ENCODE measurements around the gene OR6T1. TPM values are rescaled to one million over a fixed set of nuclear protein-coding genes. Genes with fewer than 3 reads are reported as not detected.

Gene OR6T1
- polyA plus RNA-seq, 2 of the 4 experiments (the other 2 are of a cell fraction) = not detected

DNA sequence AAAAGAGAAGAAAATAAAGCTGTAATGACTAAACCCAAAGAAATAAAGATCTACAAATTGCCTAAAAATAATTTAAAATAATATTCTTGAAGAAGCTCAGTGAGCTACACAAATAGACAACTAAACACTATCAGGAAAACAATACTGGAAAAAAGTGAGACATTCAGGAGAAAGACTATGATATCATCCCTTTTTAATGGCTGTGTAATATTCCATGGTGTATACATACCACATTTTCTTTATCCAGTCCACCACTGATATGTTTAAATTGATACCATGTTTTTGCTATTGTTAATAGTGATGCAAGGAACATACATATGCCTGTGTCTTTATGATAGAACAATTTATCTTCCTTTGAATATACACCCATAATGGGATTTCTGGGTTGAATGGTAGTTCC is 13.1 kb upstream of the OR6T1 start:
- Histone ChIP-seq H3K4me3 (no peak overlapping the region), H3K4me1 (no peaks in the 10 kb centered on the region), H3K4me2 (no peak overlapping the region), H3K27ac (no peak overlapping the region), H3K9me3 (no peaks in the 10 kb centered on the region)
- no peak for FAIRE-seq
- ATAC-seq = no peak
- ChIA-PET CTCF (no interaction called here), POLR2A (no interaction called here)
- DNase-seq (ENCODE audit: low read depth in 1 of 2, low spot score in 1 of 2) = no peak
- TF ChIP-seq FOXS1 (CRISPR knock-in tag; IDR thresholded peaks at IDR 0.05) (no peak), SMC3 (IDR thresholded peaks at IDR 0.05) (no peak), RCOR1 (IDR thresholded peaks at IDR 0.05; ENCODE audit: low read depth, low read length) (no peak), POLR2A (IDR thresholded peaks at IDR 0.05; ENCODE audit: low read length) (no peak), RAD21 (conservative IDR thresholded peaks at IDR 0.05 in 1 of 2, IDR thresholded peaks at IDR 0.05 in 1 of 2) (no peak), NFE2L2 (conservative IDR thresholded peaks at IDR 0.05; ENCODE audit: low read length) (no peak), TP53 (CRISPR knock-in tag; IDR thresholded peaks at IDR 0.05) (no peak), RNF2 (IDR thresholded peaks at IDR 0.05; ENCODE audit: borderline replicate concordance, low read depth) (no peak), MYC (IDR thresholded peaks at IDR 0.05; ENCODE audit: borderline replicate concordance, low read length) (no peak), HOXA7 (CRISPR knock-in tag; IDR thresholded peaks at IDR 0.05) (no peak), KDM1A (IDR thresholded peaks at IDR 0.05; ENCODE audit: low read depth) (no peak), CBX8 (IDR thresholded peaks at IDR 0.05) (no peak), MAFK (IDR thresholded peaks at IDR 0.05; ENCODE audit: partially characterized antibody) (no peak), HOXB5 (CRISPR knock-in tag; IDR thresholded peaks at IDR 0.05) (no peak), HDAC2 (IDR thresholded peaks at IDR 0.05) (no peak)
- TF ChIP-seq, protein P1, sequence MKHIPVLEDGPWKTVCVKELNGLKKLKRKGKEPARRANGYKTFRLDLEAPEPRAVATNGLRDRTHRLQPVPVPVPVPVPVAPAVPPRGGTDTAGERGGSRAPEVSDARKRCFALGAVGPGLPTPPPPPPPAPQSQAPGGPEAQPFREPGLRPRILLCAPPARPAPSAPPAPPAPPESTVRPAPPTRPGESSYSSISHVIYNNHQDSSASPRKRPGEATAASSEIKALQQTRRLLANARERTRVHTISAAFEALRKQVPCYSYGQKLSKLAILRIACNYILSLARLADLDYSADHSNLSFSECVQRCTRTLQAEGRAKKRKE (CRISPR knock-in tag; IDR thresholded peaks at IDR 0.05; ENCODE audit: low read depth) = no peak
- TF ChIP-seq, protein P2, sequence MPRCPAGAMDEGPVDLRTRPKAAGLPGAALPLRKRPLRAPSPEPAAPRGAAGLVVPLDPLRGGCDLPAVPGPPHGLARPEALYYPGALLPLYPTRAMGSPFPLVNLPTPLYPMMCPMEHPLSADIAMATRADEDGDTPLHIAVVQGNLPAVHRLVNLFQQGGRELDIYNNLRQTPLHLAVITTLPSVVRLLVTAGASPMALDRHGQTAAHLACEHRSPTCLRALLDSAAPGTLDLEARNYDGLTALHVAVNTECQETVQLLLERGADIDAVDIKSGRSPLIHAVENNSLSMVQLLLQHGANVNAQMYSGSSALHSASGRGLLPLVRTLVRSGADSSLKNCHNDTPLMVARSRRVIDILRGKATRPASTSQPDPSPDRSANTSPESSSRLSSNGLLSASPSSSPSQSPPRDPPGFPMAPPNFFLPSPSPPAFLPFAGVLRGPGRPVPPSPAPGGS (IDR thresholded peaks at IDR 0.05) = no peak
- TF ChIP-seq, protein P3, sequence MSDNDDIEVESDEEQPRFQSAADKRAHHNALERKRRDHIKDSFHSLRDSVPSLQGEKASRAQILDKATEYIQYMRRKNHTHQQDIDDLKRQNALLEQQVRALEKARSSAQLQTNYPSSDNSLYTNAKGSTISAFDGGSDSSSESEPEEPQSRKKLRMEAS (IDR thresholded peaks at IDR 0.05) = no peak
- TF ChIP-seq, protein P4, sequence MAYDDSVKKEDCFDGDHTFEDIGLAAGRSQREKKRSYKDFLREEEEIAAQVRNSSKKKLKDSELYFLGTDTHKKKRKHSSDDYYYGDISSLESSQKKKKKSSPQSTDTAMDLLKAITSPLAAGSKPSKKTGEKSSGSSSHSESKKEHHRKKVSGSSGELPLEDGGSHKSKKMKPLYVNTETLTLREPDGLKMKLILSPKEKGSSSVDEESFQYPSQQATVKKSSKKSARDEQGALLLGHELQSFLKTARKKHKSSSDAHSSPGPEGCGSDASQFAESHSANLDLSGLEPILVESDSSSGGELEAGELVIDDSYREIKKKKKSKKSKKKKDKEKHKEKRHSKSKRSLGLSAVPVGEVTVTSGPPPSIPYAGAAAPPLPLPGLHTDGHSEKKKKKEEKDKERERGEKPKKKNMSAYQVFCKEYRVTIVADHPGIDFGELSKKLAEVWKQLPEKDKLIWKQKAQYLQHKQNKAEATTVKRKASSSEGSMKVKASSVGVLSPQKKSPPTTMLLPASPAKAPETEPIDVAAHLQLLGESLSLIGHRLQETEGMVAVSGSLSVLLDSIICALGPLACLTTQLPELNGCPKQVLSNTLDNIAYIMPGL (CRISPR knock-in tag; IDR thresholded peaks at IDR 0.05; ENCODE audit: borderline replicate concordance) = no peak

DNA sequence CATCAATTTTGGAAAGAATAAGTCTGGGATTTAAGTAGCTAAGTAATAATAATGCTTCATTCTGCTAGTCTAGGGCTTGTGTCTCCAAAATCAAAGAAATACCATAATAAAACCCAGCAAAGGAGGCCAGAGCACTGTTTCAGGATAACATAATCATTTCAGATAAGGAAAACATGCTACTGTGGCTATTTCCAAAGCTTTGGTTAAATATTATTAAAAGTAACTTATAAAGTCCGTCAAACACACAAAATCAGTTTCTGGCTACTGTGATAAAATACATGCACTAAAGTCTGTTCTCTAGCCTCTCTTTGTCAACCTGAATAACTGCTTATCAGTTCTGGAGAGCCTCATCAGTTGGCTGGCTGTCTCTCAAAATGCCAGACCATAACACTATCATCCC is 1.5 kb upstream of the OR6T1 start:
- 0% methylated on average over 1 of the region's 1 CpG for WGBS (ENCODE audit: missing lambda C conversion rate)
- no peak overlapping the region for H3K4me2 ChIP-seq
- no peak overlapping the region for H3K4me3 ChIP-seq
- no peaks in the 10 kb centered on the region for H3K9me3 ChIP-seq
- ChIA-PET POLR2A (no interaction called here), CTCF (no interaction called here)
- TF ChIP-seq NPAS2 (CRISPR knock-in tag; IDR thresholded peaks at IDR 0.05; ENCODE audit: borderline replicate concordance) = no peak
- no peaks in the 10 kb centered on the region for H3K4me1 ChIP-seq
- no peak overlapping the region for H3K27ac ChIP-seq
- ATAC-seq (no peak), FAIRE-seq (no peak), DNase-seq (ENCODE audit: low read depth in 1 of 2, low spot score in 1 of 2) (no peak)

DNA sequence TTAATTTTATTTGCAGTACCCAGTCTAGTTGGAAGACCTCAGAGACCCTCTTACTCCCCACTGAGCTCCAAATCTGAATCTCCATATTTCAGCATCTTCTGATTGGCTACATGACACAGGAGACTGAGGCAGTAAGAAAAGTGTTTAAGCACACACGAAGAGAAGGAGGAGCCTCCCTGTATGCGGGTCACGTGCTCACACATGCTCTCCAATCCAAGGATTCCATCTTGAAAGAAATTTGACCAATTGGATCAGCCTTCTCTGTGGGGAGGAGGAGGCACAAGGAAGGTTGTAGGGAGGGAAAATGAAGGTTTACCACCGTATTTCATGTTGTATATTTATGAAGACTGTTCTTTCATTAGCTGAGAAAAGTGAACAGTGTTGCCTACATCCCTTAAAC is 1.2 kb downstream of the OR6T1 start:
- H3K4me1 ChIP-seq = no peaks in the 10 kb centered on the region
- H3K4me3 ChIP-seq = no peak overlapping the region
- no peak overlapping the region for H3K4me2 ChIP-seq
- H3K9me3 ChIP-seq = no peaks in the 10 kb centered on the region
- ATAC-seq (no peak), DNase-seq (ENCODE audit: low read depth in 1 of 2, low spot score in 1 of 2) (no peak), FAIRE-seq (no peak)
- WGBS (ENCODE audit: missing lambda C conversion rate) = 0% methylated on average over 4 of the region's 4 CpGs
- ChIA-PET CTCF (no interaction called here), POLR2A (no interaction called here)
- TF ChIP-seq, protein P5, sequence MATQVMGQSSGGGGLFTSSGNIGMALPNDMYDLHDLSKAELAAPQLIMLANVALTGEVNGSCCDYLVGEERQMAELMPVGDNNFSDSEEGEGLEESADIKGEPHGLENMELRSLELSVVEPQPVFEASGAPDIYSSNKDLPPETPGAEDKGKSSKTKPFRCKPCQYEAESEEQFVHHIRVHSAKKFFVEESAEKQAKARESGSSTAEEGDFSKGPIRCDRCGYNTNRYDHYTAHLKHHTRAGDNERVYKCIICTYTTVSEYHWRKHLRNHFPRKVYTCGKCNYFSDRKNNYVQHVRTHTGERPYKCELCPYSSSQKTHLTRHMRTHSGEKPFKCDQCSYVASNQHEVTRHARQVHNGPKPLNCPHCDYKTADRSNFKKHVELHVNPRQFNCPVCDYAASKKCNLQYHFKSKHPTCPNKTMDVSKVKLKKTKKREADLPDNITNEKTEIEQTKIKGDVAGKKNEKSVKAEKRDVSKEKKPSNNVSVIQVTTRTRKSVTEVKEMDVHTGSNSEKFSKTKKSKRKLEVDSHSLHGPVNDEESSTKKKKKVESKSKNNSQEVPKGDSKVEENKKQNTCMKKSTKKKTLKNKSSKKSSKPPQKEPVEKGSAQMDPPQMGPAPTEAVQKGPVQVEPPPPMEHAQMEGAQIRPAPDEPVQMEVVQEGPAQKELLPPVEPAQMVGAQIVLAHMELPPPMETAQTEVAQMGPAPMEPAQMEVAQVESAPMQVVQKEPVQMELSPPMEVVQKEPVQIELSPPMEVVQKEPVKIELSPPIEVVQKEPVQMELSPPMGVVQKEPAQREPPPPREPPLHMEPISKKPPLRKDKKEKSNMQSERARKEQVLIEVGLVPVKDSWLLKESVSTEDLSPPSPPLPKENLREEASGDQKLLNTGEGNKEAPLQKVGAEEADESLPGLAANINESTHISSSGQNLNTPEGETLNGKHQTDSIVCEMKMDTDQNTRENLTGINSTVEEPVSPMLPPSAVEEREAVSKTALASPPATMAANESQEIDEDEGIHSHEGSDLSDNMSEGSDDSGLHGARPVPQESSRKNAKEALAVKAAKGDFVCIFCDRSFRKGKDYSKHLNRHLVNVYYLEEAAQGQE (IDR thresholded peaks at IDR 0.05) = no peak
- no peak for TF ChIP-seq RARB (CRISPR knock-in tag; IDR thresholded peaks at IDR 0.05)
- H3K27ac ChIP-seq = no peak overlapping the region

Measured in A549 (cell line).